DMS114 treated with DMSO at 0.1 percent for 48 hours (cell line): ENCODE results near the gene TAMALIN.
A peak's percentile ranks its signal among the peaks of the same experiment; 100 is the strongest.

Experiments used
- DNase-seq: peaks from one replicate; lab custom pipeline; 2025; ENCODE audit not compliant: unreplicated experiment; lab: John Stamatoyannopoulos, UW

TAMALIN gene

GRCh38 chr12:52013626-52014310 lies 7.0 kb downstream of the TAMALIN start:
- no peak for DNase-seq

DNA sequence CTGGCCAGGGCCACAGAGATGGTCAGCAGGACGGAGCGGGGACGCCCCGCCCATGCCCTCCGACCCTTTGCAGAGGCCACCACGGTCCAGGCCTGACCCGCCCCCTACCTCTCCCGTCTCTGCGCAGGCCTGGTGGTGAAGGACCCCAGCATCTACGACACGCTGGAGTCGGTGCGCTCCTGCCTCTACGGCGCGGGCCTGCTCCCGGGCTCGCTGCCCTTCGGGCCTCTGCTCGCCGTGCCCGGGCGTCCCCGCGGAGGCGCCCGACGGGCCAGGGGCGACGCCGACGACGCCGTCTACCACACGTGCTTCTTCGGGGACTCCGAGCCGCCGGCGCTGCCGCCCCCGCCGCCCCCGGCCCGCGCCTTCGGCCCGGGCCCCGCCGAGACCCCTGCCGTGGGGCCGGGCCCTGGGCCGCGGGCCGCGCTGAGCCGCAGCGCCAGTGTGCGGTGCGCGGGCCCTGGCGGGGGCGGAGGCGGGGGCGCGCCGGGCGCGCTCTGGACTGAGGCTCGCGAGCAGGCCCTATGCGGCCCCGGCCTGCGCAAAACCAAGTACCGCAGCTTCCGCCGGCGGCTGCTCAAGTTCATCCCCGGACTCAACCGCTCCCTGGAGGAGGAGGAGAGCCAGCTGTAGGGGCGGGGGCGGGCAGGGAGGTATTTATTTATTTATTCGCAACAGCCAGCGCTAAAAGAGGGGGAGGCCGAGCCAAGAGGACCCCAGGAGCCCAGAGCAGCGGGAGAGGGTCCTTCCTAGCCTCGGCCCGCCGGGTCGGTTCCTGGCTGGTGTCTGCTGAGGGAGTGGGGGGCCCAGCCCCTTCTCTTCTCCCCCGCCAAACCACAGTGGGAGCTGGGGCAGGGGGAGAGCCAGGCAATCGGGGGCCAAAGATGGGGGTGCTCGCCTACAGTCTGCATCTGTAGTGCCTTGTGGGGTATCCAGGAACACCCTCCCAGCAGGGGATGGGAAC lies 8.1 kb downstream of the TAMALIN start:
- DNase-seq = no peak

DNA sequence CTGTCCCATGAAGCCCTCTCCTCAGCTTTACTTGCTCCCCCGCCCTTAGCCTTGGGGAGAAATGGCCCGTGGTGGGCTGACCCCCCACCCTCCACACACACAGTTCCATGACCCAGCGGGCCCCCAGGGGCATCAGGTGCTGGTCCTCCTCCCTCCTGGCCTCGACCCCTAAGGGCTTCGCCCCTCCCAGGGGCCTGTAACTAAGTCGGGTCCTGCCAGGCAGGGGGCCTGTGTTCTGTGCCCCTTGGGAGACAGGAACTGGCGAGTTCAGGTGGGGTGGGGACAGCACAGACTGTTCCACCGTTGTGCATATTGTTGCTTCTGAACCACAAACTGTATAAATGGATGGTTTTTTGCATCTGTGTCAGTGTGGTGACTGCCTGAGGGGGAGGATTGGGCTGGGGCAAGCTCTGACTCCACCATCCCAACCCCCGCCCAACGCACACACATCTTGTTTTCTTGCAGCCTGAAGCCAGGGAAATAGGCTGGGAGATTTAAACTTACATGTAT lies 8.8 kb downstream of the TAMALIN start:
- no peak for DNase-seq

GRCh38 chr12:52018433-52019112 lies 11.8 kb downstream of the TAMALIN start:
- no peak for DNase-seq

GRCh38 chr12:52019113-52019770 lies 12.5 kb downstream of the TAMALIN start:
- no peak for DNase-seq

DNA sequence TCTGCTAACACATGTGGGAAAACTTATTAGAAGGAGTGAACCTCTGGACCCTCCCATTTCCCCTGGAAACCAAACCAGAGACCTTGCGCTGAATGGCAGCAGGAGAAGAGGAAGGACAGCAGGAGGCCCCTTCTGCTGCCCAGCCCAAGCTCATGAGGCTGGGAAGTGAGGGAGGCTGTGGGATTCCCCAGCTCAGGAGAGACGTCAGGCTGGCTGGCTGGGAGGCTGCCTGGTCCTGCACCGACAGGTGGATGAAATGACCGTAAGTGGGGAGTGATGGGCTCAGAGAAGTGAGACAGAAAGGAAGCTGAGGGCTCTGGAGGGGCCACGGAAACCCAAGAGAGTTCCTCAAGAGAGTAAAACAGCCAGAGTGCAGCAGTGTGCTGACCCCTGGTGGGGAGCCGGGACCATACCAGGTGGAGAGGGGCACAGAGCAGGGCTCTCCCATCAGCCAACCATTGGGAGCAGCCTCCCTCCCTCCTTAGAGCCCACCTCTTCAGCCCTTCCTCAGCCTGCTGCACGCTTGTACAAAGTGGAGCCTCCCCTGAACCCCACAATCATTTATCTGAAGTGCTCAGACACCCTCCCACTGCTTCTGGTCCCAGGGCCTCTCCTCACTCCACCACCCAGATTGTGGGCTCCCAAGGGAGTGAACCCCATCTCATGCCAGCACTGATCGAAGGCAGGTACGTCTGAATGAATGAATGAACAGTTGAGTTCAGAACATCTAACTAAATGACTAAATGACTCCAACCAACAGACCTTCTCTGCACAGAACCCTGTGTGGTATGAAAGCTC lies 14.0 kb downstream of the TAMALIN start:
- peak; percentile 55 for DNase-seq

GRCh38 chr12:52022841-52023181 lies 16.1 kb downstream of the TAMALIN start:
- peak; percentile 62 for DNase-seq

- peak; percentile 70 for DNase-seq
These were observed 16.6 kb downstream of the TAMALIN start for GRCh38 chr12:52023182-52023975.

- no peak for DNase-seq
These were observed 17.4 kb downstream of the TAMALIN start for GRCh38 chr12:52023976-52024688.

DNA sequence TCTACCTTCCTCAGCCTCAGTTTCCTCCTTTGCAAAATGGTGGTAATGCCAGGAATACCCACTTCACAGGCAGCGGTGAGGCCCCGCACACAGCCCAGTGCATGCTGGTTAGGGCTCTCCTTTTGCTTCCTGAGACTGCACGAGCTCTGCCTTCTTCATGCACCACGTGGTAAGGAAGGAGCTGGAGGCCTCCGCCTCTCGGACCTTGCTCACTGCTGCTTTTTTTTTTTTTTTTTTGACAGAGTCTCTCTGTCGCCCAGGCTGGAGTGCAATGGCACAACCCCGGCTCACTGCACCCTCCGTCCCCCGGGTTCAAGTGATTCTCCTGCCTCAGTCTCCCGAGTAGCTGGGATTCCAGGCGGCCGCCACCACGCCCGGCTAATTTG lies 18.1 kb downstream of the TAMALIN start:
- DNase-seq = no peak

DNA sequence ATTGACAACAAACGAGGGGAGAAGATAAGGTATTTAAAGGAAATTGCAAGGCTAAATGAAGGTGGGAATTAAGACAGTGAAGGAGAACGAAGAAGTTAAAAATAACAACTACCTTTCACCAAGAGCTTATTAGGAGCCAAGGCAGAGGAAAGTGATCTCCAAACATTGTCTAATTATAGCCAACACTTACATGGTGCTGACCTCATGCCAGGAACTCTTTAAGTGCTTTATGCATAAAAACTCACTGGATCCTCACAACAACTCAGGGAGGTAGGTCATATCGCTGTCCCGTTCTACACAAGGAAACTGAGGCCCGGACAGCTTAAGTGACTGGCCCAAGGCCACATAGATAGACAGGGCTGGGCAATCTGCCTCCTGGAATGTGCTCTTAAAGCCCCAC lies 19.5 kb downstream of the TAMALIN start:
- DNase-seq = no peak

DNA sequence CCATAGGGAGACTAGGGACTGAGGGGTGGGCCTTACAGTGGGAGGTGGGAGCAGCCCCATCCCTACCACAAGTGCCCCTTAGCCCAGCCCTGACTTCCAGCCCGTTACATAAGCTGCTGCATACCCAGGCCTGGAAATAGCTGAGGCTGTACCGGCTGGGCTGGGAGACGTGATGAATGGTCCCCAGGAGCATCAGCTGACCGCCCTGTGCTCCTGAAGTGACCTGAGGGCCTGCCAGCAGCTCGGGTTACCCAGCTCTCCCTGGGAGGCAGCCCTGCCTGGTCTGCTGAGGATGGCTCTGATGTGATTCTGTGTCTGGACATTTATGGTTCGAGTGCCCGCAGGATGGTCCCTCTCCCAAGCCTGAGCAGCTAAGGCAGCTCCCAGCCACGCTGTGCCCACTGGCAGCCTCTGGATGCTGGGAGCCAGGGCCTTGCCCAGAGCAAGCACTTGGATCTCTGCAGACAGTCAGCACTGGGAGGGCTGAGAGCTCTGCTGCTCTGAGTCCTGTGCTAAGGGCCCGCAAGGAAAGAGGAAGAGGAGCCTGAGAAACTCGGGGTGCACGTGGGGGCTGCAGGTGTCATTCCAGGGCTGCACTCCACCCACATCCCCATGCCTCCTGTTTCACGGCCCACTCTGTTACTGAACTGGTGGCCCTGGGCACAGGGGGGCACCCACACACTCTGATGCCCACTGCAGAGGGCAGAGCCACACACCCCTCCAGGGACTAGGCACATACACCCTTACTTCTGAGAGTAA lies 20.5 kb downstream of the TAMALIN start:
- DNase-seq = no peak

DNA sequence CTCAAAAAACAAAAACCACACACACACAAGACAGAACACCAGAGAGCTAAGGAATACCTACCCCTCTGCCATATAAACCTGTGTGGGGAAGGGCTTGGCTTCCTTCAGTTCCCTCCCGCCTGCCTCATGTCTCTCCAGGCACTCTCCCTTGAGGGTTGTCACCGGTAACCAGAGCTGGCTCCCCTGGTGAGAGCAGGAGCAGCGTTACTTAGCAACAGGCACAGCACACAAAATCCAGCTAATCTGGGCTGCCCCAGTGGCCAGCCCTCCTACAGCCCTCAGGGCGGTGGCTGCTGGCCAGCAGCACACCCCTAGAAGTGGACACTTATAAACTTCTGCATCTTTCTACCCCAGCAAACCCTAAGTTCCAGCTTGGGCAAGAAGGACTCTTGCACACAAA lies 22.9 kb downstream of the TAMALIN start:
- DNase-seq = no peak

DNA sequence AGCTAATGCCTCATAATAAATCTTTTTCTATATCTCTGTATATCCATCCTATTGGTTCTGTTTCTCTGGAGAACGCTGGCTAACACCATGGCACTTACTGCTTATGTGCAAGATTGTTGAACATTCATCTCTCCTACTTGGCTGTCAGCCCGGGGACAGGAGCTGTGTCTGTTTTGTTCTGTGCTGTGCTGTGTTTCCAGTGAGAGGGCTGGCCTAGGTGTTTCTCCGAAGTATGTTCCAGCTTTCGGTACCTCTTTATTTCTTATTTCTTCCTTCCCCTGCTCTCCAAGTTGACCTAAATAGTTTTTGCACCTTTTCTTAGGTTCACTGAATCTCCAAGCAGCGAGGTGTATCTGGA lies 25.7 kb downstream of the TAMALIN start:
- DNase-seq = no peak

GRCh38 chr12:52032804-52033445 lies 26.2 kb downstream of the TAMALIN start:
- peak; percentile 82 for DNase-seq

- DNase-seq = no peak
These were observed 26.8 kb downstream of the TAMALIN start for GRCh38 chr12:52033446-52034140.

- no peak for DNase-seq
These were observed 28.4 kb downstream of the TAMALIN start for GRCh38 chr12:52035190-52035589.
